Amygdala (tissue), 56 donors: ENCODE results near the gene POC1B.
"Not testable (repeated sequence)": the region's sequence is repeated elsewhere in the genome, so short reads cannot be mapped to it uniquely, and the experiment has no call there.

ENCODE experiments used
- DNase-seq, 56 donors: peaks; one replicate each; lab custom pipeline; 2025; lab: John Stamatoyannopoulos, UW

POC1B gene

DNA sequence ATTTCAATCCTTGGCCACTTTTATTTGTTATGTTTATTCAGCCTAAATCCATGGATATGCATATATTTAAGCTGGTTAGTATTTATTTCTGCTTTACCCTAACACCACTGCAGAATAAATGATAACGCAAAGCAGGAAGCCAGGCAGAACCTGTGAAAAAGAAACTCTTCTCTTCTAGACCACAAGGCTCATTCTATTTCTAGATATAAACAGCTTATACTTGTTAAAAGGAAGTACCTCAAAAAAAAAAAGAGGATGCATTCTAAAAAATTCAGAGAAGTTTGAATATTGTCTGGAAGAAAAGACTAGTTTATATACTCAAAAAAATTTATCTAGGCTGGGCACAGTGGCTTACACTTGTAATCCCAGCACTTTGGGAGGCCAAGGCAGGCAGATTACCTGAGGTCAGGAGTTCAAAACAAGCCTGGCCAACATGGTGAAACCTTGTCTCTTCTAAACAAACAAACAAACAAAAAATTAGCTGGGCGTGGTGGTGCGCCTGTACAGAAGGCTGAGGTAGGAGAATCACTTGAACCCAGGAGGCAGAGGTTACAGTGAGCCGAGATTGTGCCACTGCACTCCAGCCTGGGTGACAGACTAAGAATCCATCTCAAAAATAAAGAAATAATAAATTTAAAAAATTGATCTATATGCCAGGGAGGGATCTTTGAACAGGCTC, 57.1 kb downstream of the POC1B start:
- no peak for DNase-seq

DNA sequence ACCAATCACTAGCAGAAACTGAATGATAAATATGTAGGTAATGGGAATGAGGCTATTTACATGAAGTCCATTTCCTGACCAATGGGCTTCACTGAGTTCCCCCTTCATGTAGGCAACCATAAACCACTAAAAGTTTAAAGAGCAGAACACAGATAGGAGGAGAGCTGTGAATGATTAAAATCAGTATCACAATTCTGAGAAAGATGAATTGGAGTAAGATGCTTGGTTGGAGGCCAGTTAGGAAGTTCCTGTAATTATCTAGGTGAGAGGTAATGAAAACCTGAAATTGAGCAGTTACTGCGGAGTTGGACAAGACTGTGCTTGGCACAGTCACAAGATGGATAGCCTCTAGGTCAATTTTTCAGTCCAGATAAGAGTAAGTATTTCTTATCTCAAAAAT, 57.8 kb downstream of the POC1B start:
- no peak for DNase-seq

DNA sequence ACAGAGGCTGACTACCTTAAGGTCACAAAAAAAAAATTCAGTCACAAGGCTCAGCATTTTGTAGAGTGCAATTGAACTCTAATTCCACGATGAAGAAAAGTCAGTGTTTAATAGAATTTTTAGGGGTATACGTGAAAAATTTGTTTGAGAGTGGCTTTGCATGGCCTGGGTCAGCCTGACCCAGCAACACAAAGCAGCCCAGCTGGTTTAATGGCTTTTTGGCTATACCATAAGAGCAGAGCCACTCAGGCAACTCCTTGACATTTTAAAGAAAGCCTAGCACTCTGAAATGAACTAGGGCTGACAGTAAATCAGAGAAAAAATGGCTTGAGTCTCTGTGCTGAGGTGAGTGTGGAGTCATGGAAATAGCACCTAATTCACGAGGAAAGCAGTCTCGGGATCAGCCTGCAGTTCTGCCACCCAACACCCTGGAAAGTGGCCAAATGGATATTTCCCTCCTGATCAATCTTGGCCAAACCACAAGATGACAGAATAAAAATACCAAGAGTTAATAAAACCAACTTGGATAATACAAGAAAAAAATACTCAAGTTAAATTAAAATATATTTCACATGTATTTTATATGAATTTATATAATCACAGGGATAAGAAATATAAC, 60.8 kb downstream of the POC1B start:
- no peak for DNase-seq

DNA sequence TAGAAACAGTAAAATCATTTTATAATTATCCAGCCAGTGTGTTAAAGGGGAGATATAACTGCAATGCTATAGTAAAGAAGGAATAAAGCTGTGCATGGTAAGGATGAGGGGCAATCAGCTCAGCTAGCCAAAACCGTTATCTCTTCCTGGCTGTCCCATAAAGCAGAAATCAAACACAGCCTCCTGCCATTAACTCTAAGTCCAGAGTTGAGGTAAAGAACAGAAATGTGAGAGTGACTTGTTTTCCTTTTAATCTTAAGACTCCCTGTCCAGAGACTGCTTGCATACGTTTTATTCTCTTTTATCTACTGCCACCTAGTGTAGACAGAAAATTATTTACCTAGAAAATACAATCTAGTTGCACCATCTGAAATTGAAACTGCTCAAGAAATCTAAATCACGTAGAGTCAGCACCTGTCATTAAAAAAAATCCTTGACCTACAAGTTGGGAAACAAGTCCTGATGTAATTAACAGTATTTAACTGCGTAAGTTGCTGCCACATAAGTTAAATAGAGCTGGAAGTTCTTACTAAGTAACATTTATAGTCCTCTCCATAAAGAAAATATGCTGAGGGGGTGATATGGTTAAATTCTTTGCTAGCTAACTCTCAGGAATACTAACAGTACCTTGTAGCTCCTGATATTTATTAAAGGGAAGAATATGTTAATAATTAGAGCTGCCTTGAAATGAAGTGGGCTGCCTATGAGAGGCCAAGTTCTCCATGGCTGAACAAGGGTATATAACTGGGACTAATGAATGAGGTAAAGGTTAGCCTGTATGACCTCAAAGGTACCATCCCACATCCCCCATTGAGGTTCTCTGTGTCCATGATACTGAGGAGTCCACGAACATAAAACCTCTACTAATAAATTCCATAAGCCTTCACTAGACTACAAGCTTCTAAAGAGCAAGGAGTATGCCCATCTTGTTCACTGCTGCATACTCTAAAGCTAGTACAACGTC, 63.9 kb downstream of the POC1B start:
- peak in 1 of 56 donors; percentile 27 for DNase-seq

DNA sequence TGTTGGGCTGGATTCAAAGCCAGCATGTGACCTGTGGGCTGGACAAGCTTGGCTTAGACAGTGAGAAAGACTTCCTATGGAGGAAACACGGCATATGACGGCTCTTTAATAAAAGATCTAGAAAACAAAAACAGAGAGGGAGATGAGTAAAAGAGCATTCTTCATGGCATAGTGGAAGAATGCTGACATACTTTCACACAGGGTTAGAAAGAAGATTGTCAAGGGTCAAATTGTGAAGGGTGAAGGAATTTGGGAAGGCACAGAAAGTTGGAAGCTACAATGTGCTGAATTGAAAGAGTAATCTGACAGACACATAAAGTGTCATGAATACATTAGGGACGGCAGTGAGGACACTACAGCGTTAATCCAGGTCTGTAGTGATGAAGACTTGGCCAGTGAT, 64.7 kb downstream of the POC1B start:
- DNase-seq, result no peak

DNA sequence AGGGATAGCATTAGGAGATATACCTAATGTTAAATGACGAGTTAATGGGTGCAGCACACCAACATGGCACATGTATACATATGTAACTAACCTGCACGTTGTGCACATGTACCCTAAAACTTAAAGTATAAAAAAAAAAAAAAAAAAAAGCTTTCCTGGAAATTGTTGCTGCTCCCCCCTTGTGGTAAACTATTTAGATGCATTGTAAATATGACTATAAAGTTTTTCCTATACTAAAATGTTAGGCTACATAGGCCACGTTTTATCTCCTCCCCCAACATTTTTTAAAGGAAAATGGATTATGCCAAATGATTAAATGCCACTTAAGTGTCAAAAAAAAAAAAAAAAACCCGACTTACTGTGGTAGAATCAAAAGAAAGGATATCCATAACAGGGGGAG, 66.6 kb downstream of the POC1B start:
- DNase-seq, result not testable (repeated sequence)

DNA sequence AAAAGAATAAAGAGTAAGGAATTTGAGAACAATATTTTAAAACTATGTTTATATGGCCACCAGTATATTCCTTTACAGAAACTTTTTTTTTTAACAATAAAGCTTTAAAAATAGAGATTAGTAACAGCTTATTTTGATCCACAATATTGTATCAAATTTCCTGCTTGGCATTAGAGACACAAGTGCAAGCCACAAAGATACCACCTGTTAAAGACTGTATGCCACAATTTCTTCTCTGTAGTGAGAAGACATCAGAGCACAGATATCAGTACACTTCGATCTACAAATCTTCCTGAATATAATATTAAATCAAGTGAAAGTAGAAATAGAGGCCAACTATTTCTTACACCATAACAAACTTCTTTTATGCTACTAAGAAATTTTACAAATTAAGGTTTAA, 69.3 kb downstream of the POC1B start:
- no peak for DNase-seq

DNA sequence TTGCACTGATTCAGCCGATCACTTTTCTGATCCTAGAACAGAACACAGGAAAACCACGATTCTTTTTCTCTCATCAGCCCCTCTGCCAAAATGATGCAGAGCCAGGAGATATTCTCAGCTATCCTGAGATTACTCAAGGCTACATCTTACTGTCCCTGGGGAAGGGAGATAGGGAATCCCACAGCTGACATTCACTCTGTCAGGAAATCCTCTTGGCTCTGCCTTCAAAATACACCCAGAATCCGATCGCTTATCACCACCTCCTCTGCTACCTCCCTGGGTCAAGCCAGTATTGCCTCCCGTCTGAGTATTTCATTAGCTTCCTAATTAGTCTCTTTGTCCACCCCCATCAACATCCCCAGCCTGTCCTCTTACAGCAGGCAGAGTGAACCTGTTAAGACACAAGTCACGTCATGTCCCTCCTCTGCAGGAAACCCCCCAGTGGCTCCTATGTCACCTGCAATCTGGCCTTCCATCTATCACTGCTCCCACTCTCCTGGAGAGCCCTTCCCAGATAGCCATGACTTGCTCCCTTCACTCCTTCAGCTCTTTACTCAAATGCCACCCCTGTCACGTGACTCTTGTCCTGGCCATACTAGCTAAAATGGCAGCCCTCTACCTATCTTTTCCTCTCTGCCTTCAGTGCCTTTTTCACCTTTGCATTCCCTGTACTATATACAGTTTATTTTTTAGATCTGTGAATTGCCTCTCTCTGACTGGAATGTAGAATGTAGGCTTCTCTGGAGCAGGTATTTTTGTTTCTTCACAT, 71.6 kb downstream of the POC1B start:
- DNase-seq, result no peak

DNA sequence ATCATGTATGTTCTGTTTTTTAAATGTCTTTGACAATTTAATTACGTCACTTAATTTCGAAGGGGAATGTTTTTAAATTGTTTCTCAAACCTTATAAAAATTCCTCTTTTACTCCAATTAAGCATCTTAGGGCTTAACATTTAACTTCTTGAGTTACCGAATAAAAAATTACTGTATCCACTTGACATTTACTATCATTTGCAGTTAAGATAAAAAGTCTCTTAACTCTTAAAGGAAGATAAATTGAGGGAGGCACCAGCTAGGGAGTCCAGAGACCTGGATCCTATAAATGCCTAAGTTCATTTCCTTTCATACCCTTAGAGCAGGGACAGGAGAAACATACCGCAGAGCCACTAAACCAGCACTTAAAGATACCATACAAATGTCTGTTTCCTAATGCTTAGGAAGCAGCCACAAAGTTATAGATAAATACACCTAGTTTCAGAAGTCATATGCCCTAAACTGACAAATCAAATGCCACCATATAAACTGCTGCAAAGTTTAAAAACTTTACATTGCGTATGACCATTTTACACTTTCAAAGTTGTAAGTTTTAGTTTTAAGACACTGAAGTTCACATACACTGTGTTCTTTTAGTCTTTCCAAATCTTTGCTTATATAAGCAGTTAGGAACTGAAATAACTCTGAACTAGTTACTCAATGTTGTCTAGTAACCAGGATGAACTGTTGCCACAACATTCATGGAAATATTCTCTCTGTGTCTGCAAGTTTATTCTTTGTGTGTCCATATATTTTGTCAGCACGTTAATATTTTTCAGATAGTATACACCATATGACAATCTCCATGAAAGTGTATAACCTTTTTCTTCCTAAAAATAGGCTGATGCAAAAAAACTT, 72.5 kb downstream of the POC1B start:
- DNase-seq, result no peak

DNA sequence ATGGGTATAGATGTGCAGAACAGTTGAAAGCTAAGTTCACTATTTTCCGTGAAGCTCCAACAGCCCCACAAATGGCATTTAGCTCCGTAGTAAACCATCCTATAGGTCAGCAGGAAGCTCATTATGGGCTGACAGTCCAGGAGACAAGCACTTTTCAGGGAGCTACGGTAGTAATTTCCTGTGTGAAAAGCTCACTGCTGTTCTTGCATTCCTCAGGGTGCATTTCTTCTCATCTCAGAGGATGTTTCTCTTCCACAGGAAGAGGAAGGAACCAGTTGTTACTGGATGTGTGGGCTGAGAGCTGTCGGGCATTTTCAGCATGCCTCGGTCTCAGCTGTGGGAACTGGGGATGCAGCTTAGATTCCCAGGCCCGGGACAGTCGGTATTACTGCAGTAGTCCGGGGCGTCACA, 74.0 kb downstream of the POC1B start:
- DNase-seq, result no peak

DNA sequence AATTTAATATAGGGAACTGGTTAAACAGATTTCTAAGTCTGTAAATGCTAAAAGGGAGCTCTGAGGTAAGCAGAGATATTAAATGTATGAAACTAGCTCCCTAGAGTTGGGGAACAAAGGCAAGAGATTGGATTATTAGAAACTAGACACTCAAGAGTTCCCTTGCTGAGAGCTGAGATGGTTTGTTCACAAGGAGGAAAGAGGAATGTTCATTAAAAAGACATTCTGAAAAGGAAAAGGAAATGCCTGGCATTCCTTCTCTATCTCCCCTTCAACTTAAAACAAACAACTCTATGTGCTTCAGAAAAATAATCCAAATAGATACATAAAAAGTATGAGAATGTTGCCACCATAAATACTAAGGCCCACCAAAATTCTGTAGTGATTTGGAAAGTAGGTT, 74.9 kb downstream of the POC1B start:
- DNase-seq, result no peak

DNA sequence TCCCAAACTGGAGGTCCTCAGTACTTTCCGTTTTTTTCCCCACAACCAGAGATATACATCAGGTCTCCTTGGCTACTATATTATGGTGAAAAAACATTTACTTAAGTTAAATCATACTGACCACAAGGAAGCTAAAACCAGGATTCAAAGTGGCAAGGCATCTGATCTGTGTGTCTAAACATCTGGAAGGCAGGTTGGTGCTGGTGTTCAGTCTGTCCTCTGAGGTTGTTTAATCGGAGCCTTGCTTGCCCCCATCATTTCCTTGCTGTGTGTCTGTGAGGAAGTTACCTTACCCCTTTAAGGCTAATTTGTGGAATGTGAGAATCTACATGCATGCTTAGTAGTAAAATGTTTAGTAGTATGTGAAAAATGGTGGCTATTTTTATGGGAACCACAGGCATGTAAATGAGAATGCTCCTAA, 76.9 kb downstream of the POC1B start:
- DNase-seq, result no peak

DNA sequence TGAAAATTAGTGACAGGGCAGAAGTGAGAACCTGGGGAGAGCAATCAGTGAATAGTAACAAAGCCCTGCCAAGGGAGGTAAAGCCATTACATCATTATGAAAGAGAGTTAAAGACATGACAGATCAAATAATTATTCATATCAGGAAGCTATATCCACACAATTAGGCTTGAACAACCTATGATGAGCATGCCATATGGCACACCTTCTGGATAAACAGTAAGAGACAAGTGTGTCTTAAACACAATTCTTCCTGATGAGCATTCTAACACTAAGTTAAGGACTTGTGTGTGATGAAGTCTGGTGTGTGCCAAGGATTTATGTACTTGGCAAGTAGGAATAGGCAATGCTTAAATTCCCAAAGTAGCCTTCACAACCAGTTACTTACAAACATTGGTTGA, 77.3 kb downstream of the POC1B start:
- no peak for DNase-seq

DNA sequence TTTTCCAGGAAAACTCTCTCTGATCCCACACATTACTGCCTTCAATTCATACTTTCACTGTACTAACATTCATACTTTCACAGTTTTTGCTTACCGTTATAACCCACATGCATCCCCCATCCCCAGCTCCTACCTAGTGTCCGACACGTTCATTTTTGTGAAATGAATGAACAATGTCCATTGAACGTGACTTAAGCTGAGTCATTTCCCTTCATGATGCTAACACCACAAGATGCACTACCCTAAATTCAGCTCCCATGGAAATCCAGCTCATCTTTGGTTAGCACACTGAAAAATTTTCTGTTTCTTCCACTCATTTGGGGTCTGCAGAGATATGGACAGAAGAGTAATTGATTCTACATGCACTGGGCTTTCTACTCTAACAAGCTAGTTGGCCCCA, 85.9 kb downstream of the POC1B start:
- DNase-seq, result no peak

DNA sequence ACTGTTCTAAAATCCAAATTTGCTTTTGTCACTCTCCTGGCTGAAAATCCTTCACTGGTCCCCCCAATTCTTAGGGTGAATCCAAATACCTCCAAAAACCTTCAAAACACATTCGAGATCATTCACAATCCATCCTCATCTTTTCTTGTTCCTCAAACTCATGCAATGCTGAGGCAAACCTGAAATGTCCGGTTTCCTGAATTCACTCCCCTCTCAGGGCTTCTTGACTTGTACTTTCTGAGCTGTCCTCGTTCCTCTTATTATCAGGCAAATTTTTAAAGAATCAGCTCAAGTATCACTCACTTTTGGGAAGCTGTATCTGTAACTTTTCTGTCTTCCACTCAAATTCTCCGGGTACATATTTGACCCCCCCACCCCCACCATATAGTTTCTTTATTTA, 88.6 kb downstream of the POC1B start:
- no peak for DNase-seq

DNA sequence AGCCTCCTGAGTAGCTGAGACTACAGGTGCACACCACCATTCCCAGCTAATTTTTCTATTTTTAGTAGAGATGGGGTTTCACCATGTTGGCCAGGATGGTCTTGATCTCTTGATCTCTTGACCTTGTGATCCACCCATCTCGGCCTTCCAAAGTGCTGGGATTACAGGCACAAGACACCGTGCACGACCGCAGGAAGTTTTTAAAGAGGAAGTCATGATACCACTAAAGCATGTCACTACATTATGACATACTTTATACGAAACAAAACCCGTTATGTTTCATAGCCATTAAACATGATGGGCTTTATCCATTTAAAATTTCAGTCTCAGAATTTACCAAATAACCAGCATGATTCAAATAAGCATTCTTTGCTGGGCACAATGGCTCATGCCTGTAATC, 89.8 kb downstream of the POC1B start:
- DNase-seq, result no peak

DNA sequence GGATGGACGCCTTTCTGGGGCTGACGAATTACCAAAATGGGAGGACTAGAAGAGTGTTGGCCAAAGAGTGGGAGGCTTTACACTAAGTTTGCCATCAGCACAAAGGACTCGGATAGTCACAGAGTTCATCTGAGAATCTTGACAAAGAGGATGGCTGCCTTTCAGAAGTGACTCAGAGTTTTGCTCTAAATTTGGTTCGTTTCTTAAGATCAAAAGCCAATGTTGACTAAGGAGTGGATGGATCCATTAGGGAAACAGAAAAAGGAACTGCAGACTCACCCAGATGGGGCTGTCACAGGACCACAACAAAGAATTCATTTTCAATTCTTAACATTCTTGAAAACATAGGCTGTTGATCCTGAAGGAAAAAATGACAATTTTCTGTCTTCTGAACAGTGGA, 92.2 kb downstream of the POC1B start:
- no peak for DNase-seq

DNA sequence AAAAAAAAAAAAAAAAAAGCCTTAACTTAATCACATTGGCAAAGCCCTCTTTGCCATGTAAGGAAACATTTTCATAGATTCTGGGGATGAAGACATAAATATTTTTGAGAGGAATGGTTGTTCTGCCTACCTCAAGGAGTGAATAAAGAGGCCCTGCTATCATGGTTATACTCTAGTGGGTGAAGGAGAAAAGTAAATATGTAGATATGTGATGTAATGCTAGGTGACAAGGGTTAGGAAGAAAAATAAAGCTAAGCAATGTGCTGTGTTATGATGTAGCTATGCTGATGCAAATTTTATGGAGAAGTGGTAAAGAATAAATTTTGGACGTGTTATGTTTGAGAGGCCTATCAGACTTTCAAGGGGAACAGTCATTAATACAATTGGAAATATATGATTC, 93.5 kb downstream of the POC1B start:
- DNase-seq, result no peak

DNA sequence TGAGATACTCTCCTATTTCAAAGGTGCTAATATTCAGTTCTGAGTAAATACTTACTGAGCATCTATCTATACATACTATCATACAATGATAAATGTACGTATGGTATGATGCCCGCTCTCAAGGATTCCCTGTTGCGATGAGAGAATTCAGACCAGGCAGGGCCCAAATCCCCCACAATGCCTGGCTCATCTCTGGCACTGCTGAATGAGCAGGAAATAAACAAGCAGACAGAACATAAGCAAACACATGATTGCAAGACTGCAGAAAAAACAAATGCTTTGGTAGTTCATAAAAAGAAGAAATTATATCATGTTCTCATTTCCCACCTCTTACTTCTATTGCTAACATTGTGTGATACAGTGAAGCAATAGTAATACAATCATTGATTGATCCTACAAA, 96.3 kb downstream of the POC1B start:
- no peak for DNase-seq
